Left lobe of liver (tissue), 2 donors: ENCODE results near the gene AHNAK. TPM values are rescaled to one million over a fixed set of nuclear protein-coding genes. Genes with fewer than 3 reads are reported as not detected.
A peak's percentile ranks its signal among the peaks of the same experiment; 100 is the strongest.
"Not testable (repeated sequence)": the region's sequence is repeated elsewhere in the genome, so short reads cannot be mapped to it uniquely, and the experiment has no call there.

Experiments used
- ATAC-seq: fragments of 200-7000 bp; cut with Tn5 transposase; one replicate; pipeline ENCODE4 v1.9.1; 2020; ENCODE audit warnings: mild to moderate bottlenecking, moderate library complexity
- DNase-seq: peaks from one replicate; pipeline ENCODE4 v3.0.0-alpha.2; 2020; ENCODE audit warnings: low spot score
- total RNA-seq: library from RNA; stranded (reverse); gene quantifications from one replicate; pipeline ENCODE4 v1.2.1, GENCODE V29; 2021
- donor health status: DM: no; HTN: no; CAD: no; lungs with moderate emphysema.
- donor health status: DM: no; HTN: yes; CAD: no.

AHNAK gene
- total RNA-seq, 1 donor from 2014 or later, result 115 TPM

- DNase-seq (peak; percentile 83), ATAC-seq (peak; percentile 81)
These were observed 6.7 kb upstream of the AHNAK start for GRCh38 chr11:62553080-62553838.

- ATAC-seq (no peak), DNase-seq (no peak)
These were observed 6.0 kb upstream of the AHNAK start for GRCh38 chr11:62552485-62553079.

DNA sequence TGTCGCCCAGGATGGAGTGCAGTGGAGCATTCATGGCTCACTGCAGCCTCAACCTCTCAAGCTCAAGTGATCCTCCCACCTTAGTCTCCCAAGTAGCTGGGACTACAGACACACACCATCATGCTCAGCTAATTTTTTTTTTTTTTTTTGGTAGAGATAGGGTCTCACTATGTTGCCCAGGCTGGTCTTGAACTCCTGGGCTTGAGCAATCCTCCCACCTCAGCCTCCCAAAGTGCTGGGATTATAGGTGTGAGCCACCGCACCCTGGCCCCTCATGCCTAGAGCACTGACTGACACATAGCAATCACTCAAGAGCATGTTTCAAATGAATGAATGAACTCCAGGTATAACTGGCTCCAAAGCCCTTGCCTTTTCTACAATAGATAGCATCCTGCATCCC lies 3.9 kb upstream of the AHNAK start:
- not testable (repeated sequence) for DNase-seq, ATAC-seq

DNA sequence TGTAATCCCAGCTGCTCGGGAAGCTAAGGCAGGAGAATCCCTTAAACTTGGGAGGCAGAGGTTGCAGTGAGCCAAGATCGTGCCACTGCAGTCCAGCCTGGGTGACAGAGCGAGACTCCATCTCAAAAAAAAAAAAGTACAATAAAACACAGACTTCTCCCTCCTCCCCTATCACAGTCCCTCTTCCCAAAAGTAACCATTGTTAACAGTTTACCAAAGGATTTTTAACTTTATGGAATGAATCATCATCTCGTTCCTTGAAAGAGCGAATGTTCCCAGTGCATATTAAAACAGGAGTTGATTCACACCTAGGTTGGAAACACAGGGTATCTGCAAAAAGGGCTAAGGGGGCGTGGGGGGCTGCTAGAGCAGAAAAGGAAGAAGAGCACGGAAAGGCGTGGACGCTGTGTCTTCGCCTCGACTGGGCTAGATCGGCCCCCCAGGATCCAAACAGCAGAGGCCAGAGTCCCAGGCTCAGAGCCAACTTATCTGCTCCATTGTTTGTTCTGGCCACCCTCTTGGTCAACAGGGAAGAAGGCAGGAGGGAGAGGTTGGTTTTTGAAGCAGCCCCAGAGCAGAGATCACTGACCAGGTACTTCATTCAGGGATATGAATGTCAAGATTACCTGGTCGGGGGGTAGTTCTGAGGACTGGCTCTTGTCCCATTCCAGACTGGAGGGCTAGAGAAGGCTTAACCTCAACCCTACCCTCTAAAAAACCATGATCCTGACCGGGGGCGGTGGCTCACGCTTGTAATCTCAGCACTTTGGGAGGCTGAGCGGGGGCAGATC lies 2.1 kb upstream of the AHNAK start:
- ATAC-seq (peak; percentile 41), DNase-seq (peak; percentile 85)

- ATAC-seq (peak; percentile 56), DNase-seq (peak; percentile 91)
These were observed 1.2 kb upstream of the AHNAK start for GRCh38 chr11:62547691-62548281.

GRCh38 chr11:62546929-62547625 lies 471 bp upstream of the AHNAK start:
- DNase-seq, result peak; percentile 56
- peak; percentile 14 for ATAC-seq

DNA sequence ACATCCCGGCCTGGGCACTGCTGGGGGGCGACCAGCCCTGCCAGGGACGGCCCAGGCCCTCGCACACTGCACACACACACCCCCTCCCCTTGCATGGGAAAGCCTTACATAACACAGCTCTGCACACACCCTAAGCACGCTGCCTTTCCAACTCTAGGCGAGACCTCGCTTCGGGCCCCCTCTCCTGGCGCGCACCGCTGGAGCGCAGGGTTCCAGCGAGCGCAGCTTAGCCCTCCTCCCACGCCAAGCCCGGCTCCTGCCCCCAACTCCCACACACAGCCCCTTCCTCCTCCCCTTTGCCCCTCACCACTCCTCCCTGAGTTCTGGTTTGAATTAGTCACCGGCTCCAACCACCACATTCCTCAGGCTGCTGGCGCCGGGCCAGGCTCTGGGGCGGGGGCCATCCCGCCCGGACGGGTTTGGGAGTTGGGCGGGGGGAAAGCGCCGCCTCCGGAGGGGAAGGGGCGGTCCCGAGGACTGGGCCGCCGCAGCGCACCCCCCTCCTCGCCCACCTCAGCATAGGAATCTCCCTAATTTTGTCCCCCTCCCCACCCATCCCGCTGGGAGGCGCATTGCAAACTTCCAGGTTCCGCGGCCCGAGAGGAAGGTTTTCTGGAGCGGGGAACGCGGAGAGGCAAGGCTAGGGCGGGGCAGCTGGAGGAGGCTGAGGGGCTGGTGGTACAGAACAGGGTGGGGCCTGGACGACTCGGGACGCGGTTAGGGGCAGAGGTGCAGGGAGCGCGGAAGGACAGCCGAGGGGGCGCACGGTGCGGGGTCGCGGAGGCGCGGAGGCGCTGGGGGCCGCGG lies 966 bp downstream of the AHNAK start:
- peak; percentile 41 for ATAC-seq
- peak; percentile 88 for DNase-seq

DNA sequence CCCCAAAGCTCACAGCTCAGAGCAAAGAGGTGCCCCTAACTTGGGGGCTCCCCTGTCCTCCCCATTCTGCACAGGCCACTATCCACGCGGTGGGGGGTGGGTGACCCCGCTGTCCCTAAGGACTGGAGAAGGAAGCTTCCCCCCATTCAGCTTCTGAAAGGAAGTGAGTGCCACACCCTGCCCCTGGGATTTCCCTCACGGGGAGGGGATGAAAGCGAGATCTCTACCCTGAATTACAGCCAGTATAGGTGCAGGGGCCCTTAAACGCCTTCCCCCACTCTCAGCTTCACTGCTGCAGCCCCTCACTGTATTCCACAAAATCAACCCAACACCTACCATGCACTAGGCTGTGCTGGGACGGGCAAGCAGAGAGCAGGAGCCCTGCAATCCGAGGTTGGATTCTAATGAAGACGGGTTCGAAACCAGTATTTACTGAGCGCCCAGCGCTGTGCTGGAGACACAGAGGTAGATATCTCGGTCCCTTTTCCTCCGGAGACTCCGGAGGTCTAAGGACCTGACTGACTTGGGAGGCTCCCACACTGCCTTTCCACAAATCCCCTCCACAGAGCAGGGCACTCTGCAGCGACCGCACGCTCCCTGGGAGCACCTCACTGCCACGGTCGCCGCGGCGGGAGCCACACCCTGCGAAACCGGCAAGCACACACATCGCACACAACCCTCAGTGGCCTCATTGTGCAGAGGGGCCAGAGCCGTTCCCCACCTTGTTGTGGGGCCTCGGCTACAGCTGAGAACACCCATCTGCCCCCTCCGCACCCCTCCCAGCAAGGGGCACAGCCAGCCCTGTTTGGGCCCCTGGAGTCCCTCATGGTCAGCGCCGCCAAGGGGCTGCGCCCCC lies 1.8 kb downstream of the AHNAK start:
- no peak for ATAC-seq
- DNase-seq, result no peak

DNA sequence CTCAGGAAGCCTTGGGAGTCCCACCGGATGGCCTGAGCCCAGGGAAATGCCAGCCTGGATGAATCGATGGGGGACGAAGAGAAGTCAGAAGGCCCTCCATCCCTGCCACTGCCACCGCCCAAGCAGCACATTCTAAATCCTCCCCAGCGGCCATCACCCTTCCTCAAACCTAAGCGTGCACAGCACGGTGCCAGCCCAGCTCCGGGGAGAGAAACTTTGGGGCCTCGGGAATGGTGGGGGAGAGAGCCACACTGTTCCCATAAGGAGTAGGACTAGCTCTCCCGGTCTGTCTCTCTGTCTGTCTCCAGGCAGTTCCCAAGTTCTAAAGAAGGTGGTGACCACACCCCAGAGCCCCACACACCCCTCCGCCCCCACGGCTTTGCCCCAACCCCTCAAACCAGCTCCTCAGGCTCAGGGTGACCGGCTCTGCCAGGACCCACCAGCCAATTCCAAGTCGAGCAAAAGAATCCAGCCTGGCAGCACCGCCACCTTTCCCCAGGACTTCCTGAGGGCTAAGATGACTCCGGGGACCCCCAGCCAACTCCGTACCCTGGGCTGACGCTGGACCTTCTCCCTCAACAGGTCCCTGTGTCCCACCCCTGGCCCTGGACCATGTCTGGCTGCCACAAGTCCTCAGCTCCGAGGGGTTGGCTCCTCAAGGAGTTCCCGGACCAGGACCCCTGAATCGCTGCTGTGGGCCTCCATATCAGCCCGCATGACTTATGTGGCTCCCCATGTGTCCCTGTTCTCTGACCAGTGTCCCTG lies 2.7 kb downstream of the AHNAK start:
- DNase-seq, result no peak
- no peak for ATAC-seq

DNA sequence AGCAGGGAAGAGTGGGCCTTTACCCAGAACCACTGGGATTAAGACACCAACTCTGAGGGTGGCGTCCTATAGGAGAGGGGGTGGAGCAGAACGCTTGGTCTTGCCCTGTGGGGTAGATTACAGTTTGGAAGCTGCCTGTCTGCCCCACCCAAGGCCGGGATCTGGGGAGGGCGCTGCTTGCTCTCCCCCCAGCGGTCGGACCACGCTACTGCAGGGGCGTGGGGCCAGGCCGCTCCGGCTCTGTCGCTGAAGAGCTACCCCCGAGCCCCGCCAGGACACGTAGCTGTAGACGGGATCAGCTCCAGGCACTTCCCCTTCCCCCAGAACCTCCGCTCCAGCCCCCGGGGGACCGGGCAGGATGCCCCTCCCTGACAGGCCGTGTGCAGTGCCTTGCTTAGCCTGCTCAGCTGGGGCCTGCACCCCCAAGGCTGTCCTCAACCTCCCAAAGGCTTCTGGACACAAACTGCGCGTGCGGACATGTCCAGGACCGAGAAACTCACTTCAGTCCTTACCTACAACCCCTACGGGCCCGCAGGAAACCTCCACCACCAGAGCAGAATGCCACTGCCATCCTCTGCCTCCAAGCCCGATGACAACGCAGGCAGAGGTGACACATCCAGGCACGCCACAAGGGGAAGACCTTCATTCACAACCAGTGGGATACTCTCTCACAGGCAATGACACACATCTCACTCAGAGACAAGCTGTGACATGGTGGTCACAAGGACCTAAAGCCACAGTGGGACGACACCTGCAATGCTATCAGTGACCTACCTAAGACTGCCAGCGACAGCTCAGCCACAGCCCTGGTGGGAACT lies 3.6 kb downstream of the AHNAK start:
- ATAC-seq (peak; percentile 56), DNase-seq (peak; percentile 69)

DNA sequence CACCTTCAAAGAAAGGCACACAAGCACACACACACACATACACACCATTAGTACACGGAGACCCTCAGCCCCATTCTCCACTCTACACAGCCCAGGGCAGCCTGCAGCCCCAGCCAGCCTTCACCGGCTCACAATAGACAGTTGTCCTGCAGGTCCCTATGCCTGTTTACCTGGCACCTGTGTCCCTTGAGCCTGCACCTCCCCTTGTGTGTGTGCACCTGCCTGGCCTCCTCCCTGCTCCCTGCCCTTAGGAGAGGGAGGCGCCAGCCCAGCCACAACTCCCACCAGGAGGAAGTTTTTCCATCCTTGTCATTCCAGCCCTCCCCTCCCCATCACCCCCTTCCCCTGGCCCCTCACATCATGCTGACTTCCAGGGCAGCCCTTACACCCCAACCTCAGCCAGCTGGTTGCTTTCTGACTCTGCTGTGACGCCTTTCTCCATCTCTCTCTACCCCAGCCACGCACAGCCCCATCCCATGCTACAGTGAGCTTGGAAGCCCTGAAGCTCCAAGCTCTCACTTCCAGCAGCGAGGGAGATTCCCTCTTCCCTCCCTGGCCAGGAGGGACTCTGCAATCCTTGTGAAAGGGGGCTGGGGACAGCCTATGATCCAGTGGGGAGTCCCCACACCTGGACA lies 4.4 kb downstream of the AHNAK start:
- no peak for ATAC-seq
- no peak for DNase-seq

GRCh38 chr11:62540804-62541701 lies 5.6 kb downstream of the AHNAK start:
- DNase-seq (no peak), ATAC-seq (no peak)

DNA sequence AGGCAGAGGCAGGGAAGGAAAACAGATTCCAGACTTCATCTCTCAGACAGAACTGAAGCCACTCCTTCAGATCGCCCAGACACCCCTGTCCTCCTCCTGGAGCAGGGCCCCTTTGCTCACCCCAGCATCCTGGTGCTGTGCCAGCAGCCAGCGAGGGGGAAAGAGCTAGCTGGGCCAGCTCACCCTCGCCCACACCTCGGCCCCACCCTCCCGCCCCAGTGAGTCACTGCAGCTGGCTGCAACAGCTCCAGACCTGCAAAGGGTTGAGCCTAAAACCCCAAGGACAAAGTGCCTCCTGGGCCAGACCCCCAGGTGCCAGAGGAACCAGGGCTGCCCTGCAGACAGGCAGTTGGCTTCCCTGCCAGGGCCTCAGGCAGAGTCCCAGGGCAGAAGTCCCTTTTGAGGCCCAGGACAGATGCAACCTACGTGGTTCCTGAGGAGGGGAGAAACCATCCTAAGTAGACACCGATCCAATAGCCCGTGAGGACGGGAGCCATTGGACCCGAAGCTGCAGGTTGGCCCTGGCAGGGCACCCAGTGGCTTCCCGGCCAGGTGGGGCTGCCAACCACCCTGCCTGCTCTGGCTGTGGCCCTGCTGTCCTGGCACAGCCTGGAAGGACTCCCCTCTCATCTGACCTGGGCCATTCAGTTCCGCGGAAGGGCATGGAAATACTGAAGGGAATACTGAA lies 7.2 kb downstream of the AHNAK start:
- peak; percentile 76 for DNase-seq
- ATAC-seq, result peak; percentile 70

GRCh38 chr11:62538470-62539237 lies 8.0 kb downstream of the AHNAK start:
- DNase-seq (no peak), ATAC-seq (no peak)
